Retina (tissue), 1 donor: ENCODE measurements around the gene CCDC148.

Experiments used
- DNase-seq: peaks from one replicate; pipeline ENCODE4 v3.0.0-alpha.2; 2016

CCDC148 gene

DNA sequence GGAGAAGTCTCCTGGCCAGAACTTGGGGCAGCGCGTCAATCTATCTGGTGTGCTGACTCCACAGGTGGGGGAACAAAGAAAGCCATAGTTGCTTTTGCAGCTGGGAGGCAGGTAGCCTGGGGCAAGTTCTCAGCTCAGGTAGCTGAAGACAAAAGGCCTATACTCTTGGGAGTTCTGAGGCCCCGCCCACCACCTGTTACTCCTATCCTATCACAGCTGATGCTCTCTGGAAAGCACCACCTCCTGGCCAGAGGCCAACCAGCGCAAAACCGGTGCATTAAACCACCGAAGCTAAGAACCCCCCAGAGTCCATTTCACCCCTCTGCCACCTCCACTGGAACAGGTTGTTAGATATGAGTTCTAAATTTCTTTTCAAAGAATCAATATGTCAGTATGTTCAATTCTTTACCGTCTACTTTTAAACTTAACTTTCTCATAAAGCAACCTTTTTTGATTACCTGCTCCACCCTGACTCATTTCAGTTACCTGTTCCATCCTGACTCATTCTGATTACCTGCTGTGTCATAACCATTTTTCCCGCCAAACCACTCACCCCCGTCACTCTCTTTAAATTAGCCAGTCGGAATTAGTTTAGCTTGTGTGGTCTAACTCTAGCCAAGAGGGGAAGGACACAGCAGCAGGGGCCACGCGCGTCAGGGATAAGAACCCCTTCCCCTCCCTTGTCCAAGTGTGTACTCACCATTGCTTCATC lies 311.5 kb downstream of the CCDC148 start:
- no peak for DNase-seq

DNA sequence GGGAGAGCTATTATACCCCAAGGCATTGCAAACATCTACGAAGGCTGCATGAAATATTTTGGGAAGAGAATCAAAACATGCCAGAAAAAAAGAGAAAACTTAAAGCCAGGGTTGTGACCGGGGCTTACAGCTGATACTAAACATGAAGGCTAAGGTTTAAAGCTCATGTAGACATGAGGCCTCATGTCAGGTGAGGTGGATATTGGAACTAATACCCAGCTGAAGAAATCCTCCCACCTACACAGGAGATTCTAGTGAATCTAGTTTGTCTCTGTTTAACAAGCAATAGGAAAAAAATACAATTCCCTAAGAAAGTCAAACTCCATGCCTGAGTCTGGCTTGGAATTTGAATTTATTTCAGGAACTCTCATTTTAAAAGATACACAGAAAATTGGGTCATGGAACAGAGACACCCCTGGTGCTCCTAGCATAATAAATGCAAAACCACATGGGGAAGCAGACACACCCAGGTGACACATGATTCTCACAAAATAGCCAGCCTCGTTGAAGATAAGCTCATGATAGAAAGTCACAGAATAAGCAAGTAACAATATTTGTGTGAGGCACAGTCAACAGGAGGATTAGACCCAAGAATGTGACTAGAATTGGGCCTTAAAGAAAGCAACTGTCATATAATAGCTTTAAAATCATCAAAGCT lies 312.7 kb downstream of the CCDC148 start:
- no peak for DNase-seq

DNA sequence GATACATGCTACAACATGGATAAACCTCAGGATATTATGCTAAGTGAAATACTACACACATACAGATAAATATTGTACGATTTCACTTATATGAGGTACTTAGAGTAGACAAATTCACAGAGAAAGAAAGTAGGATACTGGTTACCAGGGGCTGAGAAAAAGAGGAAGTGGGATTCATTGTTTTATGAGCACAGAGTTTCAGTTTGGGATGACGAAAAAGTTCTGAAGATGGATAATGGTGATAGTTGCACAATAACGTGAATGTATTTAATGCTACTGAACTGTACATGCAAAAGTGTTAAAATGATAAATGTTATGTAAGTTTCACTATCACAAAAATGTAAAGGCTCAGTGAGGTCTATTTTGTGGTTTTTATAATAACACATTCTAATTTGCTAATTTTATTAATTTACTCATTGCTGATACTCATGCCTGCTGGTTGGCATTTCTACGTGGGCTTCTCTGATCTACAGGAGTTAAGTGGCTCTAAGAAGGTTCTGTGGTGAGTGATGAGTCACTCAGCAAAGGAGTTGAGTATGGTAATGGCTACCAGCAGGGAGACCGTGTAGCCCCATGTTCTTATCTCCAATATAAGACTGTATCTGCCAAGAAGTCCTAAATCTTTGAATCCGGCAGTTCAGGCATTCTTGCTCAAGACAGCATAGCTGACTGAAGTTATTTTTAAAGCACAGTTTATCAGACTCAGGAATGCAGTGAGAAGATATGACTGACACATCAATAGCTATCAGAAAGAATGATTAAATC lies 313.8 kb downstream of the CCDC148 start:
- DNase-seq: no peak

DNA sequence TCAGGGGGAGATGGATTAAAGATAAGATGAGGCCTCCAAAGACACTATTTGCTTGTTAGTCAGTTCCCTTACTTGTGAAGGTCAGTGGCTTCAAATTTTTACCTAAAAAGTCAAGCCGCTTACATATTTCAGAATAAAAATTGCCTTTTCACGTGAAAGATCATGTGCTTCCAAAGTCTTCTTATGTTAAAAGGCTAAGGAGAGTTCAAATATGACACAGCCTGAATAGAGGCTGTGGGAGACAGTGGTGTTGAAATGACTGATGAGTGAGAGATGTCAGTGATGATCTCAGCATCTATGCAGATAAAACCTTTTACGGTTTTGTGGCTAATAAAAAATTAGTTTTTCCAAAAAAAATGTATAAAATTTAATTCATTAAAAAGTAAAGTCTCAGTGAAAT lies 314.4 kb downstream of the CCDC148 start:
- no peak for DNase-seq

DNA sequence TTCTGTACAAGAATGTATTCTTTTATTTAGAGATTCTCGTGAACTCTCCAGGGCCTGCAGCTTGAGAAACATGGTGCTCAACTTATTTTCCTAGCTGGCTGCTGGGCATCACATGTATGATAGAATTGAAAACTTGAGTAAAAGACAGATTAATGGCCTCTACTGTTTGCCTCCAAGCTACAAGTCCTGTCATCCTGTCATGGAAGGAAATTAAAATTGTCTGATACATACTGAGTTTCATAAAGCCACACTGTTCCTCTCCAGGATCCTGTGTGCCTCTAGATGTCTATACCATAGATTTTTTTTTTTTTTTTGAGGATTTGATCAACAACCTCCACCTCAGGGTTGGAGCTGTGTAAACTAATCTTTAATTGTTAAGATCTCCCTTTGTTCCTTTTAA lies 316.4 kb downstream of the CCDC148 start:
- no peak for DNase-seq

DNA sequence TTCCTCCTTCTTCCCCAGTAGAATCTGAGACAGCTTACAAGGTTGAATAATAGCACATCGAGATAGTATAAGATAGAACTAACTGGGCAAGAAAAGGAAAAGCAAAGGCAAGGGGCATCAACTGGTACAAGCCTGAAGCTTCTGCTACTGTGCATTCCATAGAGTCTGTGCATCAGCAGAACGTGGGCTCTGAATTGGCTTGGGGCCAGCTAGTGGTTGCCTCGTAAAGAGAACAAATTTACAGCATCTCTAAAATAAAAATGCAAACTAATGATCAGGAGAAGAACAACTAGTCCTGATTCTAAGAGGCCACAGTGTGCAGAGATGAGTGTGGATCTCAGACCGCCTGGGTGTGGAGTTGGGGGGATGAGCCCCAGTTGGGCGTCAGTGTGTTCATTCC lies 318.3 kb downstream of the CCDC148 start:
- DNase-seq: no peak

DNA sequence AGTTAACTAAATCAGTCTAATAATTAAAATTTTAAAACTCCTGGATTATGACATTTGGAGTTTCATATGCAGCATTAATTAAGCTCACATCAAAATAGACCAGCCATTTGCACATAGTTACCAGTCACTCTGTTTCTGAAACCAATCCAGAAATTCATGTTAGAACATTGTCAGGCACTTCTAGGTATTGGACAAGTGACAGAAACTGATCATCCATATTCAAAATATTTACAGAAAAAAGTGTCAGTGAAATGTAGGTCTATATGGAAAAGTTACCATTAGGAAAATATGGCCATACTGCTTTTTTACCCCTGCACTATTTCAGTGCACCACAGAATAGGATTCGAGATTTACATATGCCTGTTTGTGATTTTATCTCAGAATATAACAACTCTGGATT lies 321.5 kb downstream of the CCDC148 start:
- no peak for DNase-seq

DNA sequence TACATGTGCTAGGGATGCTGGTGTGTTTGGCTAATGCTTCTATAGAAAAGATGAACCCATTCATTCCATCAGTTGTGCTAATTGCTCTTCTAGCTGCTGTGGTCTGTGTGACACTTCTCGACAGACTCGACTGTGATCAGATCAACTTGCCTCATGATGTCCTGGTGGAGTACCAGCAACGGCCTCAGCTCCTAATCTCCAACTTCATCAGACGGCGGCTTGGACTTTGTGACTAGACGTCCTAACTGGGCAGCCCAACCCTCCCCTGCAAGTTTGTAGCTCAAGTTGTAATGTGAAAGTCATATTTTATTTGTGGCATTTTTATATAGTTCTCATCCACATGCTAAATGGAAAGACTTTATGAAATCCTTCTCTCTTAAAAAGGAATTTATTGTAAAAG lies 321.9 kb downstream of the CCDC148 start:
- DNase-seq: no peak

DNA sequence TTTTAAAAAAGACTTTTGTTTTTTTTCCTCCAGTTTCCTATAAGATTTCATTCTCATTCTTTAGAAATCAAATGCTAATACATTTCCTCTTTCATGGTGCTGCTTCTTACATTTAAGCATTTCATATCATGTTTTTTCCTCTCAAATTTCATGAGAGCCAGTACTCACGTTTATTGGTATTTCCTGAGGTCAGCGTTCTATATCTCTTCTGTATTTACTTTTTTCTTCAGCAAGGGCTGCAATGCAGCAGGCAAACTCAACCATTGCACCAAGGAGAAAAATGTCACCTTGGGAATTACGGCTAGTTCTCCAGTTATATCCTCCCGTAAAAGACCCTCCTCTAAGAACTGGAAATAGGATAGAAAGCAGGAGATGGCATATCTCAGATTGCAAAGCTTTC lies 322.5 kb downstream of the CCDC148 start:
- no peak for DNase-seq

DNA sequence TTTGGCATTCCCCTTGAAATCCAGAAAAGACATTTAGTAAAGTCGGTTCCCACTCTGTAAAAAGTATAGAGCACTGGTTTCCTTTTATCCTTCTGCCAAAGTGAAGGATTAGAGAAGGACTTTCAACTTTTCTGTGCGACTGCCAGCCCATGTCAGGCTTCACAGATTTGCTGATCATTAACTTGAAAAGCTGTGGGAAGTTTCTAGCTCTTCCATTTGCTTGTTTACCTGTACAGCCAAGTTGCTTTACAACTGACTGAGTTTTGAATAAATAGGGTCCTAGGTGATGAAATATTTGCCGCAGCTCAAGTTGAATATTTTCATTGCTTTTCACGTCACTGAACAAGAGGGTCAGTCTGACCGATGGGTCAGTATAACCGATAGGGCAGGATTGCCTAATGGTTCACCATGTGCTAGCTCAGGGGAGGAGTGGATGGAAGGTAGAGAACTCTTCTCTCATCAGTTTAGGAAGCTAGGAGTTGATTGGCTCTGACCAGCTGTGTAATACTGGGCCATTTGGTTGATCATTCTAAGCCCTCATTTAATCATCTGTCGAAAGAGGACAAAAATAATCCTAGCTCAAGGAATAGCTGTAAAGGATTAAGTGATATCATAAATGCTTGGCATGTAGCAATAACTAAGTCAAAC lies 324.5 kb downstream of the CCDC148 start:
- DNase-seq: no peak

DNA sequence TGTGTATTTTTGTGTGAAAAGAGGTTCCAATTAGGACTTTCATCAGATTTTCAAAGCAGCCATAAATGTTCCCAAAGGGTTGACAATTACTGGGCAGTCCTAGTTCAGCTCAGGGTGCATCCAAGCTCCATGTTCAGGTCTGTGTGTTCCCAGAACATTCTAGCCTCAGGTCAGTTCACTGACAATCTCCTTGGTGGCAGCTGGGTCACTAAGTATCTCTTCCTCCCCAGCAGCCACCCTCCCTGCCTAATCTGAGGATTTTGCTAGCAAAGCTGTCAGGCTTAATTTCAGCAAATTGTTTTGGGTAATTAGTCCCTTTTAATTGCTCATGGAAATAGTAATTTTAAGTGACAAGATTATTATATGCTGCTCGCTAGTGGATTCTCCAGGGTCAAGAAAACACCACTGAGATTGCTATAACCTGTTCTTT lies 325.1 kb downstream of the CCDC148 start:
- DNase-seq: peak; percentile 20

DNA sequence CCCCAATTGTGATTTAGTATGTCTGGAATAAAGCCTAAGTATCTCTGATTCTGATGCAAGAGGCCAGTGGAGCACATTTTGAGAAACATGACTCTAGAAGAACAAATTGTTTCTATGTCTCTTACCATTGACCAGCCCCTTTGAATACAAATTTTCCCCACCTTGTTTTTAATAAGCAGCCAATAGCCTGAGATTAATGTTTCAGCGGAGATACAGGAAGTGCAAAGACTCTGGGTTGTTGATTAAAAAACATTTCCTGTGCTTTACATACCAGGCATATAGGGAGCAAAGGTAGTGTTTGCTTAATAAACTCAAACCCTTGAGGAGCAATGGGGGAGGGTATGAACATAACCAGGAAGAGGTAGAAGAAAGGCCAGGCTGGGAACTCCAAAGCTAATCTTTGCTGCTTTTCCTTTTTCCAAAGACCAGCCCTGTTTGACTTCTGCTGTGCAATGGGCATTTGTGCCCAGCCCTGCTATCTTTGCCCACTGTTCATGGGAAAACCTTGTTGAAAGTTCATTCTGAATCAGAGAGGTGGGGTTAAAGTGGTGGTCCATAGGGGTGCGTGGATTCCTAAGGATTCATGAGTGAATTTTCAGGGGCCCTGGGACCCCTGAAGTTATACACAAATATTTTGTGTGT lies 325.6 kb downstream of the CCDC148 start:
- DNase-seq: no peak

DNA sequence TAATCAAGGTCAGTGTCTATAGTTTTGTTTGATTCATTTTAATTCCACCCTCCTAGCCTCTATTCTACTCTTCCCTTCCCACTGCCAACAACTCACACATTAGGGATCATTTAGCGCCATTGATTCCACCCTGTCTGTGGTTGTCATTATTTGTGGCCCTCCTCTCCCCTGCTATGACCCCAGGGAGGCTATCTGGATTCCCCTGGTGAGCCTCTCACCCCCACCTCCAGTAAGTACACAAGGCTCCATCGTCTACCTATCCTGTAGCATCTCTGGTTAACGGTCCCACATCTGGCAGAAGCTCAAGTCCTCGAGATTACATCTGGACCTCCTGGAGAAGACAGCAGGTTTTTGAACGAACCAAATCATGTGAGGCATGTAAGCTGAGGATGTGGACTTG lies 327.5 kb downstream of the CCDC148 start:
- DNase-seq: no peak

DNA sequence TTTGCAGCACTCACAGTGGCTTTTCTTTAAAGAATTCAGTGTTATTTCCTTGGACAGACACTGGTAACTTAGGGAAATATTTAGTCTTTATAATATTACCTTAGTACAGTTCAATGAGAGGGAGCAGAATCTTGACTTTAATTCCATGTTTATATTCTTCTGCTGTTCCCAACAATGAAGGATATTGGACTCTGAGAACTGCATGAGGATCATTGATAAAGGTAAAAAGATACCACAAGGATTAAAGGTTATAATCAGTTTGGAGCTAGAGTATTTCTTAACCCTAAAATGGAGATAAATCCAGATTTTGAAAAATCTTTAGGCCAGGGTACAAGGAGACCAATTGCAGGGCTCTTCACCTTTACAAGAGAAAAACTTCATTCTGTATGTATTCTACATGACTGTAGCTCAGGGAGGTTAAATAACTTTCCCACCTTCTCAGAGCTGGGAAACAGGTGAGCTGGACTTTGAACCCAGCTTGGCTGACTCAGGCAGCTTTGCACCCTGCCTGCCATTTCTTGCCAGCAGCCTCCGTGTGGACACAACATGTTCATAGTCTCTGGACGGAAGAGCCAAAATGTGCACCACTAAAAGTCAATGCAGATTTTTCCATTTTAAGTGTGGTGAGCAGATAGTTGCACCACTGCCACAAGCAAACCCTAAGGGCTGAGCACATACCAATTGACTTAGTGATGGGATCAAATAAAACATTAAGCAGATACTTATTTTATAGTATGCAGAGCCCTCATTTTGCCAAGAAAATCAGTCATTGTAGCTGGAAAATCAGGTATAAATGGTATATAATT lies 328.2 kb downstream of the CCDC148 start:
- no peak for DNase-seq

DNA sequence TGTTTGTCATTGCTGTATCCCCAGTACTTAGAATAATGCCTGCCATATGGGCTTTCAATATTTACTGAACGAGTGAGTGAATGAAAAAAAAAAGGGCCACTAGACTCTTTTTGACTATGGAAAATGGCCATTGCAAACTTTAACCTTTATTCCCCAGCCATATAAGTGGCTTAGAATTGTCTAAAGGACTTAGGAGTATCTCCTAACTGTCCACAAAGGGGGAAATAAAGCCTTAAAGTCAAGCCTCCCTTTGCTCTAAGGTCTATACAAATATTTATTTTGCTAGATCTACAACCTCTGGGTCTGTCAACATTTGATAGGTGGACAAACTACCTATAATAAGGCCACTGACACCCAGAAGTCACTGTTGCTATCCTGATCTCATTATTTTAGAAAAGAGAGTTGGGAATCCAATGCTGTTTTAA lies 329.2 kb downstream of the CCDC148 start:
- DNase-seq: no peak

DNA sequence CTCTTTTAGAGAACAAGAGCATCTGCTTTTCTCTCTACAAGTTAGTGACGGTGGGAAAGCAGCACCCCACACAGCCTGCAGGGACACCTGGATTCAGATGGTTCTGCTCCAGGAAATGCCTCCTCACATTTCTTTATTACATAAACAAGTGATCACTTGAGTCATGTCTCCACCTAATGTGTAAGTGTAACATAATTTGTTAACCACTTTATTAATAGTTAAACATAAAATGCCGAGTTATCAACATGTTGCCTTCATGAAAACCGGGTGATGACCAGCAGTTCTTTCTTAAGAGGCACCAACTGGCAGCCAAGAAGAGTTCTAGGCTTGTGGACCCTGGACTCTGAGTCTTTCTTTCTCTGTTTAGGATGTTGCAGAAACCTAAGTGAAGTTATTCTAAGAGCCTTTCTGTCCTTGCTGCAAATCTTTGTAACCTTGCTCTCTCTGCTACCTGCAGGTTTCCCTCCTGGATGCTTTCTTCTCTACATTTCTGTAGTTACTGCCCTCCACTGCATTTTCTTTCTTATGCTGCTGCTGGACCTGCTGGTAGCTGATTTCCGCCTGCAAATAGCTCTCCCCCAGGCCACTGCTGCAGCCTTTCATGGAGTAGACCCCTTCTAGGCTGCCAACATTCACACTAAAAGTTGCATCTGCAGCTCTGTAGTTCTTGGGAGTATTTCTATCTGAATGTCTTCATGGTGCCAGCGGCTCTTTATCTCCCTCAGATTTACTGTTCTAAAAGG lies 330.6 kb downstream of the CCDC148 start:
- DNase-seq: no peak

DNA sequence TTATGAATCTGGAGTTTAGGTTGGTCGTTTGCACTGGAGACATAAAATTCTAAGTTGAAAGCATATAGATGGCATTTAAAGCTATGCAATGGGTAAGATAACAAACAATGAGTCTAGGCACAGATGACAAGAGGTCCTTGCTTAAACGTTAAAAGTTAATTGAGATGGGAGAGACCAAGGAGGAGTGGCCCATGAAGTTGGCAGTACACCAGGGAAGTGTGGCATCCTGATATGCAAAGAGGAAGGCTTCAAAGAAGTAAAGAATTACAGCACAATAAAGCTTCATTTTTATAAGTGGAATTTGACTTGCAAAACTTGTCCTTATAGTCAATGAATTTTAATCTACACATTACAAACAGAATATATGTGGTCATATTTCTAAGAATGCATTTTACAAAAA lies 331.7 kb downstream of the CCDC148 start:
- DNase-seq: no peak
